ENCODE results near the gene NPHP4.

NPHP4 gene

GRCh38 chr1:5992026-5992813 lies at the start of gene NPHP4:
Gene NPHP4, minus strand, starts transcription at chr1:5992425. Its CDS starts 6,136 bp downstream, at chr1:5986289.
- peak; percentile 100 for DNase-seq (ENCODE audit: low spot score)

DNA sequence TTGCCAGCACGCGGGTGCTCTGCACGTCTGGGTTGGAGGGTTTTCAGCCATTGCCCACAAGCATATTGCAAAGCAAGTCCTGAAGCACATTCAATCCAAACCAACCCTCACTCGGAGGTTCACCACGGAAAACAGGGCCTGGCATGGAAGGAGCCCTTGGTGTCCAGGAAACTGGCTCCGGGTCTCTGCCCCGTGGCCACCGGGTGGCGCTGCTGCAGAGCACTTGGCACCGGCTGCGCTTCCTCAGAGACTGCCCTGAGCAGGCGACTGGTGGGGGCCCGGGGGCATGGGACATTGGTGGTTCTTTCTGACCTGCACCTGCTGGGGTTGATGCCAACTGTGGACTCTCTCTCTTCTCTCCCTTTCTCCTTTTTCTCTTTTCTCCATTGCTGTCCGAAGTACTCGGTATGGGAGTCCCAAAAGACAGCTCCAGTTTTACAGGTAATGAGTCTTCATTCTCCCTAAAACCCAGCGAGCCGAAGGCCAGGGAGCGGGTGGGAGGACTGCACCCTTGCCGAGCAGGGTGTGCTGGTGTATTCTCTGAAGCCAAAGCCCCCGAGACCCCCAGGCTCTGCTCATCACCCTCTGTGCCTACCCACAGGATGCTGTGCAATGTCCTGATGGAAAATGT lies 49.3 kb upstream of the NPHP4 start:
- no peak for DNase-seq (ENCODE audit: low spot score)

DNA sequence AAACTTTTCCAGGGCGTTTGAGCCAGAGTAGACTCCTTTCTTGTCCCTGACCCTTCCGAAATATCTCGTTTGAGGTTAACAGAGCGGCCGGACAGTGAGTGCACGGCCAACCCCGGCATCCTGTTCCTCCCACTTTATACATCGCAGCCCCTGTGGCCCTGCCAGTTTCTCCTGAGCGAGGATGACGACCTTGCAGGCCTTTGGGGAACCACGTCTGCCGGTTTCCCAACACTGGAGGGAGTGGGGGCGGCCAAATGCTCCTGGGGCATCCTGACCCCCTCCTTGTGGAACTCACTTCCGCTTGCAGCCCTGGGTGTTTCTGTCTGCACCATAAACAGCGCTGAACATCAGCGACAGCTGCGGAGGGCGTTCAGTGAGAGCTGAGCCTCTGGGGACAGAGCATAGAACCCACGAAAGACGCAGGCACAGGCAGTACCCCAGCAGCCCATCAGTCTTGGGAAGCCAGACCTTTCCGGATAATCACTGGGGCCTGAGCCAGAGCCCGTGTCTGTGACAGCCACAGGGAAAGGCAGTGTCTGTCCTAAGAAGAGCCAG lies 48.7 kb upstream of the NPHP4 start:
- no peak for DNase-seq (ENCODE audit: low spot score)

GRCh38 chr1:6040444-6040843 lies 48.2 kb upstream of the NPHP4 start:
- DNase-seq (ENCODE audit: low spot score): no peak

GRCh38 chr1:6039031-6039430 lies 46.8 kb upstream of the NPHP4 start:
- no peak for DNase-seq (ENCODE audit: low spot score)

DNA sequence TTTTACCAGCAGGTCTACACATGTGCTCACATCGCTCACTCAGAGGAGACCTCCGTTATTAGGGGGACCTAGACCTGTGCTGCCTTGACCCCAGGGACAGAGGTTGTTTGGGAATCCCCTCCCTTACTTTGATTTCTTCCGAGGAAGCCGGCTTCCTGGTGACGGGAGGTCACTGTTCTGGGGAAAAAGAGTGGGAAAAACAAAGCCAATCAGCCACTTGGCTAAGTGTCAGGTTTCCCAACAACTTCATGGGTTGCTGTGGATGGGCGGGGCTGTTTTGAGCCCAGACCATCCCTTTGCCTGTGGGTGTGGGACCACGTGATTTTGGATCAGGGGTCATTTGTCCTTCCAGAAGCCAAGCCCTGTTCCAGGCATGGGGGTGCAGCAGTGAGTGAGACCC lies 46.4 kb upstream of the NPHP4 start:
- DNase-seq (ENCODE audit: low spot score): no peak

DNA sequence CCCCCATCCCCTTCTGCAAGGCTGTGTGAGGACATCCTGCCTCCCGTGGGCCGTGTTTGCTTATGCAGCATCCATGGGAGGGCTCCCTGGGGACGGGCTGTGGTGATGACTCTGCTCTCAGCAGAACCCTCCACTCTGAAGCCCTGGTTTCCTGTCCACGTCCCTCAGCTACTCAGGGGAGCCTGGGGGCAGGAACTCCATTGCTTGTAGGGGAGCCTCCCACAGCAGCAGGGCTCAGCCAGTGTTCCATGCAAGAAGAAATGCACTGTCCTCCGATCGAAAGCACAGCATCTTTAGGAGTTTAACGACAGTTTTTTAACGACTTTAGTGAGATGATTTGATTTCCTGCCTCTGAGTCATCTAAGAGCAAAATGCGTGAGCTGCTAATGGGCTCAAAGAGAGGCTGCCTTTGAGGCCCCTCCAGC lies 45.1 kb upstream of the NPHP4 start:
- no peak for DNase-seq (ENCODE audit: low spot score)

GRCh38 chr1:6035719-6036118 lies 43.5 kb upstream of the NPHP4 start:
- no peak for DNase-seq (ENCODE audit: low spot score)

DNA sequence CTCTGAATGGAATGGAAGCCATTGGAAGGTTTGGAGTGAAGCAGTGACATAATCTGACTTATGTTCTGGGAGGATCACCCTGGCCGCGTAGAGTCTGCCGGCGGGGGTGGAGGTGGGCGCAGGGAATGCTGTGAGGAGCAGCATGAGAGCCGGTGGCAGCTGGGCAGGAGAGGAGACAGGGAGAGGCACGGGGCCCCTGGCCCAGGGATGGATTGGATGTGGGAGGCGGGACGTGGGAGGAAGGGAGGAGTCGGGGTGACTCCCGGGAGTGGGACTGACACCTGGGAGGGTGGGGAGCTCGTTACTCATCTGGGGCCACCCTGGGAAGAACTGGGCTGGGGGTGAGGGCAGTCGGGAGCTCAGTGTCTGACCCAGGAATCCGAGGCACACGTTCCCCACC lies 43.1 kb upstream of the NPHP4 start:
- no peak for DNase-seq (ENCODE audit: low spot score)

DNA sequence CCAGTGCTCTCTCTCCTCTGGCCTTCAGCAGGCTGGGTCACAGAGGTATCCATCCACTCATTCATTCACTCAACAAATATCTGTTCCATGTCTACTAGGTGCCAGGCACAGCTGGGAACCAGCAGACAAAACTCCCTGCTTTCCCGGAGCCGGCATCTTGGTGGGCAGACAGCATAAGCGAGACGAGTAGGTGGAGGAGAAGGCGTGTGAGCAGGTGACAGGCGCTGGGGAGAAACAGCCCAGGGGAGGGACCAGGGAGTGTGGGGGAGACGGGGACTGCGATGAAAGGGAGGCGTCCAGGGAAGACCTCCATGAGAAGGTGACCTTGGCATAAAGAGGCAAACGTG lies 42.5 kb upstream of the NPHP4 start:
- DNase-seq (ENCODE audit: low spot score): no peak

GRCh38 chr1:6033986-6034749 lies 41.9 kb upstream of the NPHP4 start:
- DNase-seq (ENCODE audit: low spot score): peak; percentile 30

DNA sequence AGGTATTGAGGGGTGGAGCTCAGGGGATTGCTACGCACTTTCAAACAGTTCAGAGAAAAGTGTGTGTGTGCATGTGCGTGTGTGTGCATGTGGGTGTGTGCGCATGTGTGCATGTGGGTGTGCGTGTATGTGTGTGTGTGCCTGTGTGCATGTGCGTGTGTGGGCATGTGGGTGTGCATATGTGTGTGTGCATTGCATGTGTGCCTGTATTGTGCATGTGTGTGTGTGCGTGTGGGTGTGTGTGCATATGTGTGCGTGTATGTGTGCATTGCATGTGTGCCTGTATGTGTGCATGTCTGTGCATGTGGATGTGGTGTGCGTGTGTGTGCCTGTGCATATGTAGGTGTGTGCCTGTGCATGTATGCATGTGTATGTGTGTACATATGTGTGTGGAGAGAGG lies 40.9 kb upstream of the NPHP4 start:
- DNase-seq (ENCODE audit: low spot score): no peak

DNA sequence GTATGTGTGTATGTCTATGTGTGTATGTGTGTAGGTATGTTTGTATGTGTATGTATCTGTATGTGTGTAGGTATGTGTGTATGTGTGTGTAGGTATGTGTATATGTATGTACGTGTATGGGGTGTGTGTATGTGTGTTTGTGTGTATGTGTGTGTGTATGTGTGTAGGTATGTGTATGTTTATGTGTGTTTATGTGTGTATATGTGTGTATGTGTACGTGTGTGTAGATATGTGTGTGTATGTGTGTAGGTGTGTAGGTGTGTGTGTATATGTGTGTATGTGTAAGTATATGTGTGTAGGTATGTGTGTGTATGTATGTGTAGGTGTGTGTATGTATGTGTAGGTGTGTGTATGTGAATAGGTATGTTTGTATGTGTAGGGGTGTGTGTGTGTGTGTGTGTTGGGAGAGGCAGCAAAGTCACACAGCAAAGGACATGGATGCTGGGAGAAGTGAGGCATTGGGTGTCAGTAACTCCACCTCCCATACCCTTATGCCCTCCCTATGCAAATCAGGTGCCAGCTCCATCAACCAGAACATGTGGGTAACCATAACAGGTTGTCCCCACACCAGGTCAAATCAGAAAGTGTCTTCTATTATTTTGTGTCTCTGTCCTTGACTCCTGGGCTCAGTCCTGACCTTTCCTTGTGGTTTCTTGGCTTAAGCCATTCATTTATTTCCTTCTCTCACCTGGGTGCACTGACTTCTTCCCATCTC lies 38.5 kb upstream of the NPHP4 start:
- no peak for DNase-seq (ENCODE audit: low spot score)

GRCh38 chr1:6030132-6030531 lies 37.9 kb upstream of the NPHP4 start:
- DNase-seq (ENCODE audit: low spot score): no peak

- DNase-seq (ENCODE audit: low spot score): no peak
Measured at GRCh38 chr1:6029351-6029750, 37.1 kb upstream of the NPHP4 start.

GRCh38 chr1:6028042-6028850 lies 36.0 kb upstream of the NPHP4 start:
- peak; percentile 66 for DNase-seq (ENCODE audit: low spot score)

- DNase-seq (ENCODE audit: low spot score): no peak
Measured at GRCh38 chr1:6027591-6027990, 35.4 kb upstream of the NPHP4 start.

- peak; percentile 89 for DNase-seq (ENCODE audit: low spot score)
Measured at GRCh38 chr1:6026095-6026809, 34.0 kb upstream of the NPHP4 start.

DNA sequence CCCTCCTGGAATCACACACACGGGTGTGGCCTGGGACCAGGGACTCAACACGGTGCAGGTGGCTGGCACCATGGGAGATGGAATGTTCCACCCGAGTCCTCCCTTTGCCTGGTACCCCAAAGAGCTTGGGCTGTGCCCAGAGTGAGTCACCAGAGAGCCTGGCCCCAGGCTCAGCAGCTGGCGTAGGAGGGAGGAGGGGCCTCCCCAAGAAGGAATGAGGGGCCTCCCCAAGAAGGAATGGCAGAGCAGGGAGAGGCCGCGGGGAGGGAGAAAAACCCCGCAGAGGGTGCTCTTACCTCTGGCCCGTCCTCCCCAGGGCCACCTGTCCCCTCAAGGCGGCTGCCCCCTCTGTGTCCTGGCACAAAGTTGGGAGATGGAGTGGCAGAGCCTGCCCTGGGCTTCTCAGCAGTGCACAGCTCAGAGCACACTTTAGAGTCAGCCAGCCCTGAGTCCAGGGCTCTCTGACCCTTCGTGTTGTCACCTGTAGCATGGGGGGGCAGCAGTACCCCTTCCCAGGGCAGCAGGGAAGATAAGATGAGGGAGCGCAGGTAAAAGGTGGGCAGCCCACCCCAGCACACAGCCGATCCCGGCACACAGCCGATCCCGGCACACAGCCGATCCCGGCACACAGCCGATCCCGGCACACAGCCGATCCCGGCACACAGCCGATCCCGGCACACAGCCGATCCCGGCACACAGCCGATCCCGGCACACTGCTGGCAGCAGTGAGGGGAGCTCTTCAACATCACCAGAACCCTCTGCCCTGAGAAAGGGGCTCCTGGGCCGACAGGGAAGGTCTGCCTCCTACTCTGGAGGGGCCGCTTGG lies 33.3 kb upstream of the NPHP4 start:
- peak; percentile 16 for DNase-seq (ENCODE audit: low spot score)

- no peak for DNase-seq (ENCODE audit: low spot score)
Measured at GRCh38 chr1:6024376-6024775, 32.2 kb upstream of the NPHP4 start.

Measured in CD4-positive, alpha-beta T cell treated with Interleukin-15 for 4 hours (primary cell).